T-cell (primary cell): ENCODE data around the gene STAT5B. TPM values are rescaled to one million over a fixed set of nuclear protein-coding genes. Genes with fewer than 3 reads are reported as not detected.
"Not testable (repeated sequence)": the region's sequence is repeated elsewhere in the genome, so short reads cannot be mapped to it uniquely, and the experiment has no call there.

Experiments used
- ATAC-seq, 4 experiments: fragments of 200-7000 bp in 3 of 4; fragments of 150-1000 bp in 1 of 4; cut with Tn5 transposase; replicated peaks in 1 of 4; 1 replicate in 3 of 4; 2 replicates in 1 of 4; pipeline ENCODE4 v1.10.0; 2021; ENCODE audit warnings: moderate library complexity in 3 of 4, mild to moderate bottlenecking in 2 of 4, moderate number of reproducible peaks in 1 of 4
- CTCF ChIA-PET, 2 donors: fragments of 300-600 bp; sonication (Branson Sonifier 250); formaldehyde crosslinking; loops; one replicate each; lab custom pipeline; 2022; ENCODE audit warnings: antibody characterized with exemption in 2 of 2; lab: Charles Lee
- POLR2A ChIA-PET, 2 donors: fragments of 300-600 bp; sonication (Branson Sonifier 250); formaldehyde crosslinking; loops; one replicate each; lab custom pipeline; 2022; ENCODE audit warnings: antibody characterized with exemption in 2 of 2; lab: Charles Lee
- DNase-seq, 35 experiments: peaks; one replicate each; pipeline versions ENCODE4 v3.0.0 to v3.0.0-alpha.2; 2013 to 2023
- H3K27ac ChIP-seq: one replicate; pipeline ENCODE4 v1.5.1; 2013; ENCODE audit warnings: low read length
- H3K27me3 ChIP-seq, 2 experiments: replicated peaks in 1 of 2; 1 replicate in 1 of 2; 2 replicates in 1 of 2; pipeline versions ENCODE4 v1.6.1 to v1.7.0; 2013; ENCODE audit warnings: low read length in 1 of 2, mixed read lengths in 1 of 2; ENCODE audit not compliant: control insufficient read depth in 2 of 2, insufficient read depth in 2 of 2; ENCODE audit errors: extremely low read depth in 1 of 2
- H3K36me3 ChIP-seq, 2 donors: 1 replicate in 1 of 2; 2 replicates in 1 of 2; pipeline versions ENCODE4 v1.6.1 to v1.7.0; 2013; ENCODE audit warnings: low read length in 1 of 2; ENCODE audit not compliant: control insufficient read depth in 2 of 2, insufficient read depth in 1 of 2; ENCODE audit errors: extremely low read depth in 1 of 2
- H3K4me1 ChIP-seq, 2 experiments: 1 replicate in 1 of 2; 2 replicates in 1 of 2; pipeline versions ENCODE4 v1.6.1 to v1.7.0; 2013; ENCODE audit warnings: low read length in 2 of 2, mixed read lengths in 1 of 2; ENCODE audit not compliant: insufficient read depth in 2 of 2, control insufficient read depth in 1 of 2; ENCODE audit errors: extremely low read depth in 1 of 2
- H3K4me3 ChIP-seq, 2 donors: 1 replicate in 1 of 2; 2 replicates in 1 of 2; pipeline versions ENCODE4 v1.5.1 to v1.7.0; 2013; ENCODE audit warnings: mild to moderate bottlenecking in 2 of 2, low read length in 1 of 2, moderate library complexity in 1 of 2; ENCODE audit not compliant: control insufficient read depth in 1 of 2; ENCODE audit errors: extremely low read depth in 1 of 2
- H3K9me3 ChIP-seq: 2 replicates; pipeline ENCODE4 v1.7.0; 2013
- H3K27ac Mint-ChIP-seq, 2 donors: one replicate each; pipeline ENCODE4 v1.8.0; 2020 to 2021; ENCODE audit warnings: mild to moderate bottlenecking in 2 of 2, mixed read lengths in 2 of 2
- H3K27me3 Mint-ChIP-seq, 2 donors: one replicate each; pipeline ENCODE4 v1.8.0; 2021 to 2022; ENCODE audit warnings: mixed read lengths in 2 of 2
- H3K36me3 Mint-ChIP-seq: one replicate; pipeline ENCODE4 v1.8.0; 2021; ENCODE audit warnings: mixed read lengths
- H3K4me1 Mint-ChIP-seq, 3 donors: one replicate each; pipeline ENCODE4 v1.8.0; 2020 to 2022; ENCODE audit warnings: mixed read lengths in 3 of 3, mild to moderate bottlenecking in 1 of 3
- H3K4me3 Mint-ChIP-seq, 3 donors: one replicate each; pipeline ENCODE4 v1.8.0; 2020 to 2022; ENCODE audit warnings: mild to moderate bottlenecking in 3 of 3, mixed read lengths in 3 of 3, moderate library complexity in 3 of 3
- H3K9me3 Mint-ChIP-seq, 3 donors: one replicate each; pipeline ENCODE4 v1.8.0; 2020 to 2022; ENCODE audit warnings: mixed read lengths in 3 of 3
- WGBS: methylation state at CpG from one replicate; pipeline ENCODE4 v1.1.5; 2013; ENCODE audit warnings: missing lambda C conversion rate; ENCODE audit not compliant: insufficient coverage; 5-methylcytosine and 5-hydroxymethylcytosine counted together
- total RNA-seq, 35 experiments: library from RNA in 6 of 35; stranded (reverse) in 6 of 35; fragments of 120-200 nt in 1 of 35; gene quantifications; one replicate each; pipeline versions ENCODE4 v1.2.1 to v1.2.4 and lab custom pipeline; 2013 to 2026

Gene STAT5B
- total RNA-seq, 5 donors from 2014 or later (not counting 1 experiment from before 2014, with no cell fraction given): 178 to 205 (median 186) TPM

DNA sequence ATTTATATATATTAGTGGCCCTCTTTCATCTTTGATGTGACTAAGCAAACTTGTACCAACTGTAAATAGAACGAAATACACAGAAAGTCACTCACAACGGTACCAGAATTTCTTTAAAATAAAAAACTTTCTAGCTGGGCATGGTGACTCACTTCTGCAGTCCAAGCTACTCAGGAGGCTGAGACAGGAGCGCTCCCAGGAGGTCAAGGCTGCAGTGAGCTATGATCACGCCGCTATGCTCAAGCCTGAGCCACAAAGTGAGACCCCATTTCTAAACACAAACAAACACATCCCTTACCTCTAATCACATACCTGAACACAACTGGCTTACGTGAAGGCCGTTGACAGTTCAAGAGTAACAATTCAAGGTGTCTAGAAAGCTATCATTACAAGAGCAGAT, 29.7 kb downstream of the STAT5B start:
- peak in 4 of 35 experiments; percentile 19 to 38 (median 30) for DNase-seq
- Histone ChIP-seq H3K27me3 (no peaks in the 10 kb centered on the region), H3K4me1 (peaks cover 44 to 48% of the 10 kb centered on the region in 2 experiments), H3K27ac (peak overlapping the region; percentile 91), H3K36me3 (peaks cover 0 to 2% of the 10 kb centered on the region in 2 donors), H3K4me3 (peak overlapping the region; percentile 1 to 5), H3K9me3 (no peaks in the 10 kb centered on the region)
- CTCF ChIA-PET: interaction anchor here in 1 of 2 donors (0.9 to 1.5 kb wide), 2 partner anchors 17 to 24 kb away, joined by 3 to 10 read pairs; no protein-coding TSS in a partner anchor
- Mint-ChIP-seq H3K9me3 (no peaks in the 10 kb centered on the region), H3K27me3 (no peaks in the 10 kb centered on the region), H3K27ac (peak overlapping the region; percentile 97 to 99), H3K4me1 (peaks cover 69 to 78% (median 76%) of the 10 kb centered on the region in 3 donors), H3K36me3 (peaks cover 8% of the 10 kb centered on the region), H3K4me3 (peak overlapping the region; percentile 65 to 76 (median 65))
- no peak for ATAC-seq
- POLR2A ChIA-PET: interaction anchor here (0.6 to 4.7 kb wide), 5 partner anchors 9 to 283 kb away, joined by 3 to 147 read pairs (median 4); partner anchors contain the start of gene STAT5B (in 1 of the 2)
- WGBS: 9% methylated on average over 3 of the region's 7 CpGs

- H3K27me3 Mint-ChIP-seq, H3K27me3 ChIP-seq, ATAC-seq, H3K4me3 Mint-ChIP-seq, DNase-seq, H3K36me3 ChIP-seq, H3K27ac ChIP-seq, H3K9me3 Mint-ChIP-seq, H3K9me3 ChIP-seq, H3K4me3 ChIP-seq, H3K36me3 Mint-ChIP-seq, POLR2A ChIA-PET, H3K27ac Mint-ChIP-seq: not testable (repeated sequence)
- CTCF ChIA-PET: interaction anchor here in 1 of 2 donors (0.9 kb wide), 1 partner anchor 23 kb away, joined by 3 read pairs; no protein-coding TSS in a partner anchor
- H3K4me1 Mint-ChIP-seq: peaks cover 68 to 75% (median 73%) of the 10 kb centered on the region in 3 donors
- H3K4me1 ChIP-seq: peaks cover 35 to 45% of the 10 kb centered on the region in 2 experiments
- WGBS: 94% methylated on average over 7 of the region's 11 CpGs
Observed at GRCh38 chr17:42245183-42245582, 31.0 kb downstream of the STAT5B start.

GRCh38 chr17:42244116-42244515, 32.1 kb downstream of the STAT5B start:
- not testable (repeated sequence) for H3K36me3 ChIP-seq, H3K9me3 Mint-ChIP-seq, H3K4me3 Mint-ChIP-seq, ATAC-seq, H3K36me3 Mint-ChIP-seq, H3K9me3 ChIP-seq, H3K4me3 ChIP-seq, DNase-seq, H3K27me3 Mint-ChIP-seq, H3K27me3 ChIP-seq, H3K27ac ChIP-seq
- Mint-ChIP-seq H3K27ac (peak overlapping the region; percentile 46 to 64), H3K4me1 (peaks cover 60 to 73% (median 70%) of the 10 kb centered on the region in 3 donors)
- no CpG with 5 or more reads among the region's 3 CpGs for WGBS
- CTCF ChIA-PET: interaction anchor here in 1 of 2 donors (0.6 kb wide), 1 partner anchor 17 kb away, joined by 3 read pairs; no protein-coding TSS in a partner anchor
- peaks cover 26 to 34% of the 10 kb centered on the region in 2 experiments for H3K4me1 ChIP-seq
- POLR2A ChIA-PET: interaction anchor here in 1 of 2 donors (0.6 to 0.7 kb wide), 2 partner anchors 33 to 44 kb away, joined by 3 read pairs; no protein-coding TSS in a partner anchor

DNA sequence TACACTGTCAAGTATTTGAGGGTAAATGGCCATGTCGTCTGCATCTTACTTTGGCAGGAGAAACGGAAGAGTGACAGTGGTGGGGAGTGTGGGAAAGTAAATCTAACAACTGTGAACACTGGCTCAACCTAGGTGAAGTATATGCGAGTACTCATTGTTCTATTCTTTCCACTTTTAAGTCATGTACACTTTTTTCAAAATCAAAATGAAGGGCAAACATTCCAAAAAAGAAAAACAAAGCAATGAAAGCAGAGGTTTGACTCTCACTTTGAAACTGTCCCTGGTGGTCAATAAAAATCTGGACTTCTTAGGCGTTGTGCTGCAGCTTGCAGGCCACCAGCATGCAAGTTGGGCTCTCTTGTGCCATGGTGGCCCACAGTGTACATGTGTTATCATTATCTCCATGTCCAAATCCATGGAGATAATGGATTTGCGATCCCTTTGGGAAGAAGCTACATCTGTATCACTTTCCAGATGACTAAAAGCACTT, 32.7 kb downstream of the STAT5B start:
- Mint-ChIP-seq H3K4me1 (peaks cover 60 to 69% (median 68%) of the 10 kb centered on the region in 3 donors), H3K4me3 (no peak overlapping the region), H3K9me3 (no peaks in the 10 kb centered on the region), H3K36me3 (peaks cover 5% of the 10 kb centered on the region), H3K27ac (peak overlapping the region in 1 of 2 donors; percentile 64), H3K27me3 (no peaks in the 10 kb centered on the region)
- Histone ChIP-seq H3K27me3 (no peaks in the 10 kb centered on the region), H3K27ac (no peak overlapping the region), H3K4me1 (peaks cover 23 to 34% of the 10 kb centered on the region in 2 experiments), H3K36me3 (peaks cover 0 to 2% of the 10 kb centered on the region in 2 donors), H3K4me3 (no peak overlapping the region), H3K9me3 (no peaks in the 10 kb centered on the region)
- 92% methylated on average over 3 of the region's 5 CpGs for WGBS
- POLR2A ChIA-PET: interaction anchor here in 1 of 2 donors (0.6 to 0.7 kb wide), 2 partner anchors 33 to 43 kb away, joined by 3 read pairs; no protein-coding TSS in a partner anchor
- CTCF ChIA-PET: no interaction called here
- DNase-seq: no peak
- ATAC-seq: no peak

DNA sequence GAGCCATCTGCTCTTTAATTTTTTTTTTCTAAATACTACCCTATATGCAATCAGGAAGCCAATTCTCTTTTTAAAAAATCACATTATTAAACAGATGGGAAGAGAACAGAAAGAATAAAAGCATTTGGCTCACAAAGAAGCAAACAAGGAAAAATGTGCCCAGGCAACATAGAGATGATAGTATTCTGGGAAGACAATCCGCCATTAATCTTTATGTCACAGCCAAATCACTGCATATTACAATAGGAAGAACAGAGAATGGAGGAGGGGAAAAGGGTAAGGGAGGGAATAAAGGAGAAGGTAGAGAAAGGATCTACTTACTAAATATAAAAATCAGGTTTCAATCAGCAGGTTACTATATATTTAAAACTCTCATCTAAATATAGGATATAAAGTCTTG, 34.3 kb downstream of the STAT5B start:
- Mint-ChIP-seq H3K9me3 (no peaks in the 10 kb centered on the region), H3K4me3 (no peak overlapping the region), H3K4me1 (peaks cover 55 to 65% (median 60%) of the 10 kb centered on the region in 3 donors), H3K27ac (no peak overlapping the region), H3K36me3 (peaks cover 5% of the 10 kb centered on the region), H3K27me3 (no peaks in the 10 kb centered on the region)
- no CpG with 5 or more reads among the region's 1 CpG for WGBS
- Histone ChIP-seq H3K36me3 (peaks cover 0 to 2% of the 10 kb centered on the region in 2 donors), H3K4me1 (peaks cover 11 to 22% of the 10 kb centered on the region in 2 experiments), H3K27ac (no peak overlapping the region), H3K4me3 (no peak overlapping the region), H3K9me3 (no peaks in the 10 kb centered on the region), H3K27me3 (no peaks in the 10 kb centered on the region)
- POLR2A ChIA-PET: no interaction called here
- ATAC-seq (no peak), DNase-seq (no peak)
- CTCF ChIA-PET: no interaction called here

DNA sequence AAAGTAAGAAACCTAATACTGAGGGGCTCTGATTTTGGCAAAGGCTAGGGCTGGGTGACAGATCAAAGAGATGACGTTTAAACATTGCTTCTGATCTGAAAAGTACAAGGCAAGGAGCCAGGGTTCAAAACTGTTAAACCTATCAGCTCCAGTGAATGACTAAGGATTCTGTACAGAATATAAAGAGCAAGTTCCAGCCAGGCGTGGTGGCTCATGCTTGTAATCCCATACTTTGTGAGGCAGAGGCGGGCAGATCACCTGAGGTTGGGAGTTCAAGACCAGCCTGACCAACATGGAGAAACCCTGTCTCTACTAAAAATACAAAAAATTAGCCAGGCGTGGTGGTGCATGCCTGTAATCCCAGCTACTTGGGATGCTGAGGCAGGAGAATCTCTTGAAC, 35.3 kb downstream of the STAT5B start:
- H3K4me1 Mint-ChIP-seq: peaks cover 54 to 62% (median 58%) of the 10 kb centered on the region in 3 donors
- H3K9me3 Mint-ChIP-seq, H3K36me3 ChIP-seq, DNase-seq, H3K36me3 Mint-ChIP-seq, POLR2A ChIA-PET, H3K4me3 ChIP-seq, H3K4me3 Mint-ChIP-seq, H3K27ac ChIP-seq, H3K27me3 ChIP-seq, ATAC-seq, H3K27me3 Mint-ChIP-seq, H3K9me3 ChIP-seq: not testable (repeated sequence)
- peak overlapping the region in 1 of 2 donors; percentile 45 for H3K27ac Mint-ChIP-seq
- peaks cover 2 to 17% of the 10 kb centered on the region in 2 experiments for H3K4me1 ChIP-seq
- CTCF ChIA-PET: interaction anchor here in 1 of 2 donors (1.0 kb wide), 1 partner anchor 24 kb away, joined by 3 read pairs; no protein-coding TSS in a partner anchor
- WGBS: 43% methylated on average over 1 of the region's 4 CpGs
